B cell (primary cell): ENCODE results near the gene RNF19B. TPM values are rescaled to one million over a fixed set of nuclear protein-coding genes. Genes with fewer than 3 reads are reported as not detected.

ENCODE experiments used
- ATAC-seq: fragments of 200-7000 bp; cut with Tn5 transposase; one replicate; pipeline ENCODE4 v1.10.0; 2021; ENCODE audit warnings: low read depth, mild to moderate bottlenecking, moderate number of reproducible peaks, moderate library complexity
- CTCF ChIA-PET: fragments of 350-600 bp; sonication (Branson Sonifier 250); formaldehyde crosslinking; loops from one replicate; lab custom pipeline; 2021; ENCODE audit warnings: antibody characterized with exemption, inconsistent platforms; lab: Charles Lee
- POLR2A ChIA-PET: fragments of 350-600 bp; sonication (Branson Sonifier 250); formaldehyde crosslinking; loops from one replicate; lab custom pipeline; 2021; ENCODE audit warnings: antibody characterized with exemption; lab: Charles Lee
- DNase-seq: peaks from one replicate; pipeline ENCODE4 v3.0.0; 2013
- H2AFZ ChIP-seq: 2 replicates; pipeline ENCODE4 v1.6.1; 2012; ENCODE audit warnings: mild to moderate bottlenecking, low read depth, low read length; ENCODE audit not compliant: insufficient read depth, poor library complexity, severe bottlenecking
- H3K27ac ChIP-seq, 2 donors: 1 replicate in 1 of 2; 2 replicates in 1 of 2; pipeline ENCODE4 v1.5.1; 2012 to 2013; ENCODE audit warnings: low read length in 2 of 2, mild to moderate bottlenecking in 2 of 2, moderate library complexity in 1 of 2
- H3K27me3 ChIP-seq, 4 experiments: fragments of 200-600 bp in 1 of 4; sonication (generic) in 1 of 4; replicated peaks in 1 of 4; 1 replicate in 2 of 4; 2 replicates in 2 of 4; pipeline versions ENCODE4 v1.6.1 to v1.7.0; 2013 to 2016; ENCODE audit warnings: low read length in 3 of 4, mild to moderate bottlenecking in 2 of 4, mixed read lengths in 1 of 4, moderate library complexity in 1 of 4; ENCODE audit not compliant: insufficient read depth in 4 of 4, control insufficient read depth in 3 of 4; ENCODE audit errors: control extremely low read depth in 1 of 4
- H3K36me3 ChIP-seq, 2 experiments: replicated peaks in 1 of 2; 1 replicate in 1 of 2; 2 replicates in 1 of 2; pipeline versions ENCODE4 v1.6.1 to v1.7.1; 2013; ENCODE audit warnings: low read length in 1 of 2; ENCODE audit not compliant: insufficient read depth in 2 of 2, control insufficient read depth in 1 of 2; ENCODE audit errors: control extremely low read depth in 1 of 2, extremely low read depth in 1 of 2
- H3K4me1 ChIP-seq, 2 donors: fragments of 200-600 bp in 1 of 2; sonication (generic) in 1 of 2; 1 replicate in 1 of 2; 2 replicates in 1 of 2; pipeline versions ENCODE4 v1.5.1 to v1.6.1; 2013 to 2017; ENCODE audit warnings: low read length in 2 of 2; ENCODE audit not compliant: control insufficient read depth in 2 of 2, insufficient read depth in 2 of 2
- H3K4me2 ChIP-seq: replicated peaks from 2 replicates; pipeline ENCODE3; 2012; ENCODE audit warnings: mild to moderate bottlenecking, low read depth, low read length; ENCODE audit not compliant: poor library complexity, severe bottlenecking
- H3K4me3 ChIP-seq, 5 experiments: fragments of 200-600 bp in 1 of 5; sonication (generic) in 1 of 5; 1 replicate in 3 of 5; 2 replicates in 2 of 5; pipeline versions ENCODE4 v1.5.1 to v1.7.0; 2011 to 2016; ENCODE audit warnings: low read length in 4 of 5, mild to moderate bottlenecking in 4 of 5, low read depth in 2 of 5, control low read depth in 1 of 5, moderate library complexity in 1 of 5; ENCODE audit not compliant: insufficient read depth in 1 of 5; ENCODE audit errors: control extremely low read depth in 1 of 5, extremely low read depth in 1 of 5
- H3K79me2 ChIP-seq: fragments of 200-600 bp; sonication (generic); one replicate; pipeline ENCODE4 v1.6.0; 2016; ENCODE audit warnings: low read length; ENCODE audit not compliant: control insufficient read depth, insufficient read depth
- H3K9ac ChIP-seq: fragments of 200-600 bp; sonication (generic); 2 replicates; pipeline ENCODE4 v1.6.1; 2017; ENCODE audit warnings: mild to moderate bottlenecking, low read length, moderate library complexity
- H3K9me3 ChIP-seq, 3 donors: one replicate each; pipeline versions ENCODE4 v1.6.1 to v1.7.1; 2013; ENCODE audit warnings: low read length in 2 of 3; ENCODE audit not compliant: control insufficient read depth in 2 of 3, insufficient read depth in 1 of 3; ENCODE audit errors: control extremely low read depth in 1 of 3
- H4K20me1 ChIP-seq: 2 replicates; pipeline ENCODE4 v1.6.0; 2012; ENCODE audit warnings: mild to moderate bottlenecking, low read length; ENCODE audit not compliant: insufficient read depth, control insufficient read depth, poor library complexity, severe bottlenecking
- H3K27ac Mint-ChIP-seq: one replicate; pipeline ENCODE4 v1.8.0; 2021; ENCODE audit warnings: mixed read lengths
- H3K27me3 Mint-ChIP-seq: one replicate; pipeline ENCODE4 v1.8.0; 2021; ENCODE audit warnings: mixed read lengths
- H3K4me1 Mint-ChIP-seq: one replicate; pipeline ENCODE4 v1.8.0; 2021; ENCODE audit warnings: mixed read lengths
- H3K4me3 Mint-ChIP-seq: one replicate; pipeline ENCODE4 v1.8.0; 2021; ENCODE audit warnings: mixed read lengths
- H3K9me3 Mint-ChIP-seq: one replicate; pipeline ENCODE4 v1.8.0; 2022; ENCODE audit warnings: mixed read lengths; ENCODE audit not compliant: insufficient read depth
- EZH2 ChIP-seq: IDR thresholded peaks from 2 replicates; pipeline ENCODE4 v1.6.1; 2012; ENCODE audit warnings: borderline replicate concordance, low read depth, mild to moderate bottlenecking, moderate library complexity, low read length; ENCODE audit not compliant: insufficient read depth, poor library complexity, severe bottlenecking
- WGBS: methylation state at CpG from one replicate; pipeline ENCODE4 v1.1.5; 2013; ENCODE audit warnings: missing lambda C conversion rate; ENCODE audit not compliant: insufficient coverage; 5-methylcytosine and 5-hydroxymethylcytosine counted together
- intact Hi-C: fragments of 100-400 bp; cut with micrococcal nuclease; formaldehyde crosslinking; loops from one replicate; pipeline ENCODE4 v1.10.0; 2022
- polyA plus RNA-seq: library from polyadenylated mRNA; depleted of rRNA; stranded (reverse); fragments of >200 nt; gene quantifications from 2 replicates; pipeline ENCODE4 v1.2.3, GENCODE V29; 2012
- total RNA-seq, 2 donors: library from RNA; stranded (reverse); fragments of 120-200 nt in 1 of 2; gene quantifications; 1 replicate in 1 of 2; 2 replicates in 1 of 2; pipeline versions ENCODE4 v1.2.3 to v1.2.4, GENCODE V29; 2013 to 2022
- TF ChIP-seq, protein P1 (sequence below): fragments of 200-600 bp; IDR thresholded peaks from one replicate; pipeline ENCODE4 v1.8.0; 2022; ENCODE audit warnings: antibody characterized with exemption, mild to moderate bottlenecking

The RNF19B gene
- total and polyA plus RNA-seq, 2 donors (not counting 1 experiment from before 2014, with no cell fraction given) = 29.9 to 40.3 TPM

GRCh38 chr1:32886828-32887414, 77.7 kb downstream of the RNF19B start:
- Mint-ChIP-seq H3K9me3 (no peaks in the 10 kb centered on the region), H3K4me1 (peaks cover 11% of the 10 kb centered on the region), H3K4me3 (no peak overlapping the region), H3K27ac (no peak overlapping the region), H3K27me3 (peaks cover 67% of the 10 kb centered on the region)
- Histone ChIP-seq H3K4me1 (peaks cover 6 to 7% of the 10 kb centered on the region in 2 donors), H3K36me3 (no peaks in the 10 kb centered on the region), H3K9me3 (peaks cover 0 to 8% (median 0%) of the 10 kb centered on the region in 3 donors), H3K27me3 (peaks cover 0 to 72% (median 31%) of the 10 kb centered on the region in 4 experiments), H3K9ac (no peak overlapping the region), H3K79me2 (no peaks in the 10 kb centered on the region), H3K4me2 (peak overlapping the region; percentile 38), H2AFZ (no peak overlapping the region), H4K20me1 (no peaks in the 10 kb centered on the region), H3K27ac (no peak overlapping the region), H3K4me3 (no peak overlapping the region)
- ChIA-PET POLR2A (no interaction called here), CTCF (interaction anchor here (2.5 kb wide), 1 partner anchor 11 kb away, joined by 8 read pairs; no protein-coding TSS in a partner anchor)
- 51% methylated on average over 14 of the region's 19 CpGs for WGBS
- DNase-seq (peak; percentile 8), ATAC-seq (no peak)
- no peak for TF ChIP-seq EZH2
- TF ChIP-seq, protein P1, sequence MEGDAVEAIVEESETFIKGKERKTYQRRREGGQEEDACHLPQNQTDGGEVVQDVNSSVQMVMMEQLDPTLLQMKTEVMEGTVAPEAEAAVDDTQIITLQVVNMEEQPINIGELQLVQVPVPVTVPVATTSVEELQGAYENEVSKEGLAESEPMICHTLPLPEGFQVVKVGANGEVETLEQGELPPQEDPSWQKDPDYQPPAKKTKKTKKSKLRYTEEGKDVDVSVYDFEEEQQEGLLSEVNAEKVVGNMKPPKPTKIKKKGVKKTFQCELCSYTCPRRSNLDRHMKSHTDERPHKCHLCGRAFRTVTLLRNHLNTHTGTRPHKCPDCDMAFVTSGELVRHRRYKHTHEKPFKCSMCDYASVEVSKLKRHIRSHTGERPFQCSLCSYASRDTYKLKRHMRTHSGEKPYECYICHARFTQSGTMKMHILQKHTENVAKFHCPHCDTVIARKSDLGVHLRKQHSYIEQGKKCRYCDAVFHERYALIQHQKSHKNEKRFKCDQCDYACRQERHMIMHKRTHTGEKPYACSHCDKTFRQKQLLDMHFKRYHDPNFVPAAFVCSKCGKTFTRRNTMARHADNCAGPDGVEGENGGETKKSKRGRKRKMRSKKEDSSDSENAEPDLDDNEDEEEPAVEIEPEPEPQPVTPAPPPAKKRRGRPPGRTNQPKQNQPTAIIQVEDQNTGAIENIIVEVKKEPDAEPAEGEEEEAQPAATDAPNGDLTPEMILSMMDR = no peak
- intact Hi-C loops = no loop called here

Other genes starting within 250 kb of the RNF19B start
- 70.7 and 73.2 TPM in 2 replicates for gene YARS1, start 147.5 kb downstream of the RNF19B start, total RNA-seq
- gene YARS1, start 147.5 kb downstream of the RNF19B start, polyA plus RNA-seq = 33.0 and 38.6 TPM in 2 replicates
- gene S100PBP, start 147.2 kb downstream of the RNF19B start, total RNA-seq = 94.1 and 105 TPM in 2 replicates
- gene S100PBP, start 147.2 kb downstream of the RNF19B start, polyA plus RNA-seq = 32.5 TPM in 2 replicates
- 0.75 and 0.76 TPM in 2 replicates for gene FNDC5, start 93.9 kb downstream of the RNF19B start, total RNA-seq
- gene FNDC5, start 93.9 kb downstream of the RNF19B start, polyA plus RNA-seq = 2.0 and 2.1 TPM in 2 replicates
- gene HPCA, start 78.3 kb downstream of the RNF19B start, total RNA-seq = not detected in 2 replicates
- gene HPCA, start 78.3 kb downstream of the RNF19B start, polyA plus RNA-seq = 0.06 TPM in 1 of 2 replicates, not detected in the other
- not detected in 2 replicates for gene TMEM54, start 63.4 kb downstream of the RNF19B start, total RNA-seq
- 0.13 and 0.37 TPM in 2 replicates for gene TMEM54, start 63.4 kb downstream of the RNF19B start, polyA plus RNA-seq
- 104 and 109 TPM in 2 replicates for gene AK2, start 72.1 kb upstream of the RNF19B start, total RNA-seq
- 57.3 and 66.8 TPM in 2 replicates for gene AK2, start 72.1 kb upstream of the RNF19B start, polyA plus RNA-seq
- gene AZIN2, start 116.3 kb upstream of the RNF19B start, total RNA-seq = 5.4 and 5.9 TPM in 2 replicates
- gene AZIN2, start 116.3 kb upstream of the RNF19B start, polyA plus RNA-seq = 0.33 and 1.1 TPM in 2 replicates
- 15.7 and 24.1 TPM in 2 replicates for gene TRIM62, start 217.2 kb upstream of the RNF19B start, total RNA-seq
- gene TRIM62, start 217.2 kb upstream of the RNF19B start, polyA plus RNA-seq = 8.3 and 10.7 TPM in 2 replicates